Neuron (in vitro differentiated cells): ENCODE measurements around the gene RSPH3.
"Not testable (repeated sequence)": the region's sequence is repeated elsewhere in the genome, so short reads cannot be mapped to it uniquely, and the experiment has no call there.

Source experiments
- H2AFZ ChIP-seq: one replicate; pipeline ENCODE4 v1.6.1; 2013; ENCODE audit warnings: low read depth, mild to moderate bottlenecking, inconsistent platforms, low read length, moderate library complexity
- H3K27me3 ChIP-seq: one replicate; pipeline ENCODE4 v1.6.1; 2013; ENCODE audit warnings: low read length; ENCODE audit not compliant: insufficient read depth
- H3K36me3 ChIP-seq: one replicate; pipeline ENCODE4 v1.6.1; 2013; ENCODE audit warnings: low read length; ENCODE audit not compliant: insufficient read depth
- H3K4me1 ChIP-seq: one replicate; pipeline ENCODE4 v1.6.1; 2013; ENCODE audit warnings: low read length; ENCODE audit not compliant: insufficient read depth
- H3K4me3 ChIP-seq: 2 replicates; pipeline ENCODE4 v1.5.1; 2013; ENCODE audit warnings: mild to moderate bottlenecking, low read length, moderate library complexity
- H3K9me3 ChIP-seq: one replicate; pipeline ENCODE4 v1.6.1; 2013; ENCODE audit warnings: low read length

RSPH3 gene

GRCh38 chr6:159038318-159038717 lies 38.3 kb upstream of the RSPH3 start:
- H3K4me3 ChIP-seq, H3K36me3 ChIP-seq: not testable (repeated sequence)

GRCh38 chr6:159037756-159038290 lies 37.8 kb upstream of the RSPH3 start:
- no peaks in the 10 kb centered on the region for H3K9me3 ChIP-seq
- no peaks in the 10 kb centered on the region for H3K4me1 ChIP-seq
- no peak overlapping the region for H2AFZ ChIP-seq
- H3K36me3 ChIP-seq: no peaks in the 10 kb centered on the region
- peaks cover 3% of the 10 kb centered on the region for H3K27me3 ChIP-seq
- H3K4me3 ChIP-seq: no peak overlapping the region

More at GRCh38 chr6:159038318-159038717, 38.3 kb upstream of the RSPH3 start:
- H2AFZ ChIP-seq, H3K4me1 ChIP-seq, H3K27me3 ChIP-seq, H3K9me3 ChIP-seq: not testable (repeated sequence)

- H3K4me1 ChIP-seq: no peaks in the 10 kb centered on the region
- peaks cover 3% of the 10 kb centered on the region for H3K27me3 ChIP-seq
- no peaks in the 10 kb centered on the region for H3K36me3 ChIP-seq
- no peak overlapping the region for H2AFZ ChIP-seq
- H3K9me3 ChIP-seq: no peaks in the 10 kb centered on the region
- no peak overlapping the region for H3K4me3 ChIP-seq
Measured at GRCh38 chr6:159036673-159037072, 36.7 kb upstream of the RSPH3 start.

GRCh38 chr6:159035891-159036290 lies 35.9 kb upstream of the RSPH3 start:
- Histone ChIP-seq H3K9me3 (no peaks in the 10 kb centered on the region), H2AFZ (no peak overlapping the region), H3K27me3 (peaks cover 3% of the 10 kb centered on the region), H3K4me3 (no peak overlapping the region), H3K4me1 (no peaks in the 10 kb centered on the region), H3K36me3 (no peaks in the 10 kb centered on the region)

GRCh38 chr6:159033160-159034049 lies 33.4 kb upstream of the RSPH3 start:
- H3K4me3 ChIP-seq: no peak overlapping the region
- H2AFZ ChIP-seq: no peak overlapping the region
- H3K36me3 ChIP-seq: no peaks in the 10 kb centered on the region
- H3K4me1 ChIP-seq: no peaks in the 10 kb centered on the region
- H3K27me3 ChIP-seq: peaks cover 3% of the 10 kb centered on the region
- no peaks in the 10 kb centered on the region for H3K9me3 ChIP-seq

- no peaks in the 10 kb centered on the region for H3K36me3 ChIP-seq
- no peak overlapping the region for H2AFZ ChIP-seq
- no peaks in the 10 kb centered on the region for H3K27me3 ChIP-seq
- H3K4me1 ChIP-seq: no peaks in the 10 kb centered on the region
- H3K4me3 ChIP-seq: no peak overlapping the region
- no peaks in the 10 kb centered on the region for H3K9me3 ChIP-seq
Measured at GRCh38 chr6:159031846-159032245, 31.8 kb upstream of the RSPH3 start.

GRCh38 chr6:159030168-159030567 lies 30.2 kb upstream of the RSPH3 start:
- Histone ChIP-seq H3K4me1 (no peaks in the 10 kb centered on the region), H3K36me3 (no peaks in the 10 kb centered on the region), H3K9me3 (no peaks in the 10 kb centered on the region), H3K4me3 (no peak overlapping the region), H2AFZ (no peak overlapping the region), H3K27me3 (no peaks in the 10 kb centered on the region)

GRCh38 chr6:159025224-159025623 lies 25.2 kb upstream of the RSPH3 start:
- not testable (repeated sequence) for H3K4me3 ChIP-seq, H2AFZ ChIP-seq, H3K27me3 ChIP-seq, H3K4me1 ChIP-seq, H3K9me3 ChIP-seq, H3K36me3 ChIP-seq

- H3K4me3 ChIP-seq: no peak overlapping the region
- H2AFZ ChIP-seq: no peak overlapping the region
- peaks cover 2% of the 10 kb centered on the region for H3K9me3 ChIP-seq
- H3K4me1 ChIP-seq: no peaks in the 10 kb centered on the region
- H3K27me3 ChIP-seq: no peaks in the 10 kb centered on the region
- no peaks in the 10 kb centered on the region for H3K36me3 ChIP-seq
Measured at GRCh38 chr6:159023893-159024292, 23.9 kb upstream of the RSPH3 start.

GRCh38 chr6:159020011-159020410 lies 20.0 kb upstream of the RSPH3 start:
- H3K36me3 ChIP-seq: no peaks in the 10 kb centered on the region
- H3K27me3 ChIP-seq: no peaks in the 10 kb centered on the region
- no peaks in the 10 kb centered on the region for H3K4me1 ChIP-seq
- no peak overlapping the region for H3K4me3 ChIP-seq
- H3K9me3 ChIP-seq: peaks cover 2% of the 10 kb centered on the region
- no peak overlapping the region for H2AFZ ChIP-seq

GRCh38 chr6:159017757-159018559 lies 18.0 kb upstream of the RSPH3 start:
- H2AFZ ChIP-seq: no peak overlapping the region
- no peaks in the 10 kb centered on the region for H3K9me3 ChIP-seq
- no peaks in the 10 kb centered on the region for H3K36me3 ChIP-seq
- H3K4me1 ChIP-seq: no peaks in the 10 kb centered on the region
- H3K4me3 ChIP-seq: no peak overlapping the region
- H3K27me3 ChIP-seq: no peaks in the 10 kb centered on the region

GRCh38 chr6:159014406-159014805 lies 14.4 kb upstream of the RSPH3 start:
- no peak overlapping the region for H3K4me3 ChIP-seq
- no peaks in the 10 kb centered on the region for H3K36me3 ChIP-seq
- no peaks in the 10 kb centered on the region for H3K4me1 ChIP-seq
- no peaks in the 10 kb centered on the region for H3K9me3 ChIP-seq
- H2AFZ ChIP-seq: no peak overlapping the region
- H3K27me3 ChIP-seq: no peaks in the 10 kb centered on the region

GRCh38 chr6:159013229-159013628 lies 13.2 kb upstream of the RSPH3 start:
- Histone ChIP-seq H3K36me3 (no peaks in the 10 kb centered on the region), H3K9me3 (no peaks in the 10 kb centered on the region), H3K27me3 (no peaks in the 10 kb centered on the region), H3K4me1 (no peaks in the 10 kb centered on the region), H2AFZ (no peak overlapping the region), H3K4me3 (no peak overlapping the region)
